HG02852 (cell line): ENCODE data around the gene SLC38A9.
"Not testable (repeated sequence)": the region's sequence is repeated elsewhere in the genome, so short reads cannot be mapped to it uniquely, and the experiment has no call there.

Experiments
- ATAC-seq: cut with Tn5 transposase; IDR thresholded peaks from one replicate; pipeline ENCODE4 v1.9.1; 2021; ENCODE audit warnings: mild to moderate bottlenecking, moderate library complexity; ENCODE audit not compliant: unreplicated experiment

Gene SLC38A9

GRCh38 chr5:55706230-55706629, 5.9 kb downstream of the SLC38A9 start:
- ATAC-seq, result no peak

GRCh38 chr5:55702598-55703345, 9.4 kb downstream of the SLC38A9 start:
- peak; percentile 45 for ATAC-seq

DNA sequence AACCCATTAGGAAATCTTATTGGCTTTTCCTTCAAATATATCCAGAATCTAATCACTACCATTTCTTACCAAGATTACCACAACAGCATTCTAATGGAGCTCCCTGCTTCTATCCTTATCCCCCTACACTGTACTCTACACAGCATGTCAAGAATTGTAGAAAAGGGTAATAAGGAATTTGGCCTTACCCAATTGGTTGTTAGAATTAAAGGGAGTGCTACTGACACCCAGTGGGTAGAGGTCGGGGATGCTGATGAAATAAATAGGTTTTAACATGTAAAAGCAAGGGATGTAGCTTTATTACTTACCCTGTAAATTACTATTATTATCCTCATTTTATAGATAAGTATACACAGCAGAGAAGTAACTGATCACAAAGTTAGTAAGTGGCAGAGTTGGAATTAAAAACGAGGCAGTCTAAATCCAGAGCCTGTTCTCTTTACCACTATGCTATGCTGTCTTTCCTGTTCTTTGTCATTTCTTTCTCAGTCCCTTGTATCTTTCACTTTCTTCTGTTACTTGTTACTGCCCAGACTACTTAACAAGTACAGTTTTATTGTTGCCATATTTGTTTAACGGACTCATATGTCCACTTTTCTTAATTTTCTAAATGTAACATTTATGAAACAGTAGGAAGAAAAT, 10.5 kb downstream of the SLC38A9 start:
- ATAC-seq, result no peak

DNA sequence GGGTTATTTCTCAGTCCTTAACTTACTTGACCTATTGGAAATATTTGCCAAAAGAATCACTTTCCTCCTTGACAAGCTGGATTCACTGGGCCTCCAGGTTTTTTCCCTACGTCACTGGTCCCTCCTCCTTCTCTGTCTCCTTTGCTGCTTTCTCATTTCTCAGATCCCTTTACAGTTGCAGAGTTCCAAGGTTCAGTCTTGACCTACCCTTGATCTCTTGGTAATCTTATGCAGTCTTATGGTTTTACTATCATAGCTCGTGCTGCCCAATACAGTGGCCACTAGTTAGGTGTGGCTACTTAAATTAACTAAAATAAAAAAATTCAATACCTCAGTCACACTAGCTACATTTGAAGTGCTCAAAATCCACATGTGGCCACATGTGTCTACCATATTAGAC, 11.4 kb downstream of the SLC38A9 start:
- ATAC-seq, result no peak

- peak; percentile 50 for ATAC-seq
These were observed 13.0 kb downstream of the SLC38A9 start for GRCh38 chr5:55699041-55699688.

DNA sequence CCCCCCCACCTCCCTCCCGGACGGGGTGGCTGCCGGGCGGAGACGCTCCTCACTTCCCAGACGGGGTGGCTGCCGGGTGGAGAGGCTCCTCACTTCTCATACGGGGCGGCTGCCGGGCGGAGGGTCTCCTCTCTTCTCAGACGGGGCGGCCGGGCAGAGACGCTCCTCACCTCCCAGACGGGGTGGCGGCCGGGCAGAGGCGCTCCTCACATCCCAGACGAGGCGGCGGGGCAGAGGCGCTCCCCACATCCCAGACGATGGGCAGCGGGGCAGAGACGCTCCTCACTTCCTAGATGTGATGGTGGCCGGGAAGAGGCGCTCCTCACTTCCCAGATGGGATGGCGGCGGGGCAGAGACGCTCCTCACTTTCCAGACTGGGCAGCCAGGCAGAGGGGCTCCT, 15.4 kb downstream of the SLC38A9 start:
- ATAC-seq, result not testable (repeated sequence)

GRCh38 chr5:55694152-55694830, 17.8 kb downstream of the SLC38A9 start:
- no peak for ATAC-seq

- ATAC-seq, result no peak
These were observed 19.6 kb downstream of the SLC38A9 start for GRCh38 chr5:55692509-55692908.

DNA sequence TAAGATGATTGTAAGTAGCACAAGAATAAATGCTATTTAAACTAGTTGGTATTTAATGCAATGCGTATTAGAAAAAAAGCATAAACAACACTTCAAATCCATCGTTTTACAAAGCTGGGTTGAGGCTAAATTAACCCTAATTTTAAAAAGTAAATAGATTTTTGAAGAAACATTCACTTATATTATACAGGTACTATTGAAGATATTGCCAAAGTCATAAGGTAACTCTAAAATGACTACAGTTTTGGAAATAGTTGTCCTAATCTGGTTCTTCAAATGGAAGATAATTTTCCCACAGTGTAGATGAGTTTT, 20.1 kb downstream of the SLC38A9 start:
- ATAC-seq, result no peak

DNA sequence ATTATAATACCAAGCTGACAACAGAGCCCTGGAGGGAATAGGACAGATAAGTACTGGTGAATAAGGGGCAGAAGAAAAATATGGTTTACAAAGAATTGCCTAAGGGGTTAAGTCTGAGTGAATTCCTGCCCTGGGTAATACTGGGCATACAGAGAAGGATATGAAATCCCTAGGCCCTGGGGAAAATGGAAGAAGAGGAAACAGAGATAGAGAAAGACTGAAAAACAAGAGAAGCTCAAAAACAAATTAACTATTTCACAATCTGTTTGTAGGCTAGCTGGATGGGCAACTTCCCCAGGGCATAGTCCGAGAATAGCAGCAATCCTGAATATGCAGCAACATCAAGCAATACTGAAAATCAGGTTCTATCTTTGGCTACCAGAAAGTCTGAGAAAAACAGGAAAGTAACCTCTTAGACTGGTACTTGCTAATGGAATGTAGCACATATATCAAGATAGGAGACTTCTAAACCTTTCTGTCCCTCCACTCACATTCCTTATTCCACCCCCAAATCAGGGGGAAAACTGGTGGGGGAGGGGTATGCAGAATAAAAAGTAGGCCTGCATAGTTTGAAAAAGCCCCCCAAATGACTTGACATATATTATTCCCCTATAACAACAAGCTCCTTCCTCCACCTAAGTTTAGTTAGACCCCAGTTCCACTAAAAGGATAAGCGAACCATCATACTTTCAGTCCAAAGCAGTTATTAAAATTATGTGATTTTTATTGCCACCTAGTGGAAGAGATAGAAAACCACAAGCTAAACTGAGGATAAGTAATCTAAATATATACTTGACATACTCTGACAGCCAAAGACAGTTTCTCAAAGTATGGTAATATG, 20.6 kb downstream of the SLC38A9 start:
- ATAC-seq, result no peak

DNA sequence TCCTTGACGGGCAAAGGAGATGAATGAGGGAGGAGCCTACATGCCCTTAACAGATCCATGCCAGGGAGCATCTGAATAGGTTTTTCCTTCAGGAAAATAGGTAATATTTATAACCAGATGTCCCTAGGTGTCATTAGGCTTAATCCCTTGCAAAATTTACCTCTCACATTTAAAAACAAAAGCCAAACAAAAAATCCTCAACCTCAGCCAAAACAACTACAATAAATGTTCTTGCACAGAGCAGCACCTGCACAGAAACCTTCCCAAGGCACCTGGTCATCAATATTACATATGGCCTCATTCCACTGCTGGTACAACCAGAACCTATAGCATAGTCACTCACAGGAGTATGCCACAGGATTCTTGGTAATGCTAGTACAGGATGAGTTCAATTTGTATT, 30.1 kb downstream of the SLC38A9 start:
- ATAC-seq, result no peak

GRCh38 chr5:55681301-55681700, 30.8 kb downstream of the SLC38A9 start:
- no peak for ATAC-seq

GRCh38 chr5:55680353-55680752, 31.8 kb downstream of the SLC38A9 start:
- ATAC-seq, result no peak

DNA sequence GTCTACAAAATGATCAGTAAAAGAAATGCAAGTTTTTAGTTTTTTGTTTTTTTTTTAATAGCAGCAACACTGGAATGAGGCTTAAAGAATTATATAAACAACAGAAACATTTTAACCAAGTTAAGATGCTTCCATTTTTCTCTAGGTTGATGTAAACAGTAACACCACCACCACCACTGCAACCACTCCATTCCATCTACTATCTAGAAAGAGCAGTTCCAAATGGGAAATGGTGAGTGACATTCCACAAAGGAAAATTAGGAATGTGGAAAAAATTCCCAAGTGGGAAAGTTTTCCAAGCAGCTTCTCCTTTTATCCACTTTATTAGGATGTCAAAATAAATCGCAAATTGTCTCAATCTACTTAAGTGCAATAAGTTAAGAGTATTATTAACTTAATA, 32.6 kb downstream of the SLC38A9 start:
- ATAC-seq, result no peak

- no peak for ATAC-seq
These were observed 37.0 kb downstream of the SLC38A9 start for GRCh38 chr5:55675119-55675518.

DNA sequence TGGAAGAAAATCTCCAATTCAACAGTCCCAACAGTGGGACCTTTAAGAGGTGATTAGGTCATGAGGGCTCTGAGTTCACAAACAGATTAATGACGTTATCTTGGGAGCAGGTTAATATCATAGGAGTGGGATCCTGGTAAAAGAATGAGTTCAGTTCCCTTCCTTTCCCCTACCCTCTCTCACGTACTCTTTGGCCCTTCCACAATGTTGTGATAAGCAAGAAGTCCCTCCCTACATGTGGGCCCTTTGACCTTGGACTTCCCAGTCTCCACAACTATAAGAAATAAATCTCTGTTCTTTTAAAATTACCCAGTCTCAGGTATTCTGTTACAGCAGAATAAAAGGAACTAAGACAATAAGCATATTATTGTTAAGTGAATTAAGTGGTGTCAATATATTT, 37.8 kb downstream of the SLC38A9 start:
- no peak for ATAC-seq

DNA sequence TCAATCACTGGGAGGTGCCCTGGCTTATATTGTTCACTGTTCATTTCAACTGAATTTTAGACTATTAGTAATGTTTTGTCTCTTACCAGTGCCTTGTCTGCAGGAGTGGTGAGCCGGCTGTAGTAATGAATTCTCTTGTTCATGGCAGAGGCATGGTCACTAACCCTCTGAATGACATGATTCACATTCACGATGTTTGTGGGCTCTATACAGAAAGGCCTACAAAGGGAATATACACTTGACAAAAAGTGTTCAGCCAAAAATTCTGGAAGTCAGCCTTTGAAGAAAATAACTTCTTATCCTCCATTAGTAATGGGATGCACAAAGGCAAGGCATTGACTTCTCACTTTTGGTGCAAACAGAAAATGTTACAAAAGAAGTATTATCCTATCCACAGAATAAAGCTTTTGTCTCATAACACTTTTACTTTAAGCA, 39.6 kb downstream of the SLC38A9 start:
- no peak for ATAC-seq

DNA sequence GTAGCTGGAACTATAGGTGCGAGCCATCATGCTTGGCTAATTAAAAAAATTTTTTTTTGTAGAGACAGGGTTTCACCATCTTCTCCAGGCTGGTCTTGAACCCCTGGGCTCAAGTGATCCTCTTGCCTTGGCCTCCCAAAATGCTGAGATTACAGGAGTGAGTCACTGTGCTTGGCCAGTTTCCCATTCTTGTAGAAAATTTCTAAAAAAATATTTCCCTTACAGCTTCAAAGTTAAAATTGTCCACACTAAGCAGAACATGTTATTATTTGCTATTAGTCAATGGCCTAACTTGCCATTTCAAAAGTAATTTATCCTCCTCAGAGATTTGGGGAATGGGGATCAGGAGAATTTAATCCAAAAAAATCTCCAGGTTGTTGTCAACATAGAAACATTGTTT, 40.1 kb downstream of the SLC38A9 start:
- no peak for ATAC-seq

DNA sequence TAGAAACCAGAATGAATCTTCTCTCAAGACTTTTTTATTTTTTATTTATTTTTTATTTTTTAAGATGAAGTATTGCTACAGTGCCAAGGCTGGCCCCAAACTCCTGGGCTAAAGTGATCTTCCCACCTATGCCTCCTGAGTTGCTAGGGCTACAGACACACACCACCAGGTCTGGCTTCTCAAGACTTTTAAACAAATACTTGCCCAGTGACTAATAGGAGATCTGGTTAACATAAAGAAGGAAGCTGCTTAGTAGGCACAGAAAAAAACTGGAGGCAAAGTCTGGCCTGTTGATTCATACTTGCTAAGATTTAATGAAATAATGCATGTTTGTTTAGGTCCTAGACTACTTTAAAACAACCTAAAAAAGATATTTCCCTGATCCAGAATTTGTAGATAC, 43.8 kb downstream of the SLC38A9 start:
- ATAC-seq, result no peak

GRCh38 chr5:55667938-55668337, 44.2 kb downstream of the SLC38A9 start:
- ATAC-seq, result no peak

DNA sequence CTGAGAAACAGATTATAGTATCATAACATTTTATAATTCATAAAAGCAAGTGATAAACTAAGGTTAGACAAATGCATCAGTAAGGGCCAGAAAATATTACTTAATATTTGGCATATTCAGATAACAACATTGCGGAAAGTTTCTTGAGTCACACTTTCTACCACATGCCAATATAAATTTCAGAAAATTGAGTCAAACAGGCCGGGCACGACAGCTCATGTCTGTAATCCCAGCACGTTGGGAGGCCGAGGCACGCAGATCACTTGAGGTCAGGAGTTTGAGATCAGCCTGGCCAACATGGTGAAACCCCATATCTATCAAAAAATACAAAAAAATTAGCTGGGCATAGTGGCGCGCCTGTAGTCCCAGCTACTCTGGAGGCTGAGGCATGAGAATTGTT, 47.1 kb downstream of the SLC38A9 start:
- ATAC-seq, result no peak
